Testis (tissue), 2 donors: ENCODE measurements around the gene DCLRE1B.

Source experiments
- POLR2A ChIP-seq: fragments of 450-650 bp; IDR thresholded peaks from one replicate; pipeline ENCODE4 v1.6.1; 2017; ENCODE audit warnings: antibody characterized with exemption, mild to moderate bottlenecking, moderate library complexity
- TF ChIP-seq, protein P1 (sequence below), 3 experiments: fragments of 450-650 bp in 2 of 3; fragments of 200-600 bp in 1 of 3; sonication (generic) in 1 of 3; IDR thresholded peaks; one replicate each; pipeline ENCODE4 v1.5.1; 2016 to 2019; ENCODE audit warnings: antibody characterized with exemption in 3 of 3, mild to moderate bottlenecking in 2 of 3, moderate library complexity in 1 of 3

GRCh38 chr1:113929750-113930498, 24.8 kb downstream of the DCLRE1B start:
- TF ChIP-seq, protein P1, sequence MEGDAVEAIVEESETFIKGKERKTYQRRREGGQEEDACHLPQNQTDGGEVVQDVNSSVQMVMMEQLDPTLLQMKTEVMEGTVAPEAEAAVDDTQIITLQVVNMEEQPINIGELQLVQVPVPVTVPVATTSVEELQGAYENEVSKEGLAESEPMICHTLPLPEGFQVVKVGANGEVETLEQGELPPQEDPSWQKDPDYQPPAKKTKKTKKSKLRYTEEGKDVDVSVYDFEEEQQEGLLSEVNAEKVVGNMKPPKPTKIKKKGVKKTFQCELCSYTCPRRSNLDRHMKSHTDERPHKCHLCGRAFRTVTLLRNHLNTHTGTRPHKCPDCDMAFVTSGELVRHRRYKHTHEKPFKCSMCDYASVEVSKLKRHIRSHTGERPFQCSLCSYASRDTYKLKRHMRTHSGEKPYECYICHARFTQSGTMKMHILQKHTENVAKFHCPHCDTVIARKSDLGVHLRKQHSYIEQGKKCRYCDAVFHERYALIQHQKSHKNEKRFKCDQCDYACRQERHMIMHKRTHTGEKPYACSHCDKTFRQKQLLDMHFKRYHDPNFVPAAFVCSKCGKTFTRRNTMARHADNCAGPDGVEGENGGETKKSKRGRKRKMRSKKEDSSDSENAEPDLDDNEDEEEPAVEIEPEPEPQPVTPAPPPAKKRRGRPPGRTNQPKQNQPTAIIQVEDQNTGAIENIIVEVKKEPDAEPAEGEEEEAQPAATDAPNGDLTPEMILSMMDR (IDR thresholded peaks at IDR 0.05): no peak
- no peak for TF ChIP-seq POLR2A
